PC-9 (cell line): Measurements from ENCODE around the gene FBXL17. TPM values are rescaled to one million over a fixed set of nuclear protein-coding genes. Genes with fewer than 3 reads are reported as not detected.

ENCODE experiments used
- BruUV-seq: library from RNA; stranded (reverse); fragments of 400-500 nt; replicated peaks from 2 replicates; lab custom pipeline; 2021; lab: Mats Ljungman, UMichigan
- CTCF ChIA-PET: fragments of 300-600 bp; sonication (Branson Sonifier 250); formaldehyde crosslinking; loops from one replicate; lab custom pipeline; 2022; ENCODE audit warnings: antibody characterized with exemption; lab: Charles Lee
- POLR2A ChIA-PET: fragments of 300-600 bp; sonication (Branson Sonifier 250); formaldehyde crosslinking; loops from one replicate; lab custom pipeline; 2022; ENCODE audit warnings: antibody characterized with exemption; ENCODE audit not compliant: unreplicated experiment; lab: Charles Lee
- DNase-seq, 2 experiments: peaks; one replicate each; pipeline versions ENCODE4 v3.0.0 to v3.0.0-alpha.2; 2015 to 2022; ENCODE audit warnings: mixed read lengths in 1 of 2
- H2AFZ ChIP-seq: fragments of 200-600 bp; sonication (generic); 2 replicates; pipeline ENCODE4 v1.8.1; 2017; ENCODE audit warnings: antibody characterized with exemption
- H3F3A ChIP-seq: fragments of 200-600 bp; sonication (generic); 2 replicates; pipeline ENCODE4 v1.8.1; 2017; ENCODE audit warnings: antibody characterized with exemption, mild to moderate bottlenecking, low read depth; ENCODE audit not compliant: insufficient read depth
- H3K27ac ChIP-seq: fragments of 200-600 bp; sonication (generic); 2 replicates; pipeline ENCODE4 v1.6.1; 2016; ENCODE audit warnings: mixed run types
- H3K27me3 ChIP-seq: fragments of 200-600 bp; sonication (generic); 2 replicates; pipeline ENCODE4 v1.6.1; 2016; ENCODE audit warnings: low read depth, mixed run types; ENCODE audit not compliant: insufficient read depth
- H3K36me3 ChIP-seq: fragments of 200-600 bp; sonication (generic); 2 replicates; pipeline ENCODE4 v1.6.1; 2016; ENCODE audit warnings: low read depth, mixed run types
- H3K4me1 ChIP-seq: fragments of 200-600 bp; sonication (generic); replicated peaks from 2 replicates; pipeline ENCODE4 v1.6.1; 2016; ENCODE audit warnings: mixed run types; ENCODE audit not compliant: insufficient read depth
- H3K4me2 ChIP-seq: fragments of 200-600 bp; sonication (generic); 2 replicates; pipeline ENCODE4 v1.6.1; 2017; ENCODE audit warnings: mixed run types
- H3K4me3 ChIP-seq: fragments of 200-600 bp; sonication (generic); 2 replicates; pipeline ENCODE4 v1.6.1; 2016; ENCODE audit warnings: mixed run types
- H3K79me2 ChIP-seq: fragments of 200-600 bp; sonication (generic); 2 replicates; pipeline ENCODE4 v1.6.1; 2017; ENCODE audit warnings: low read depth, mixed run types
- H3K9me2 ChIP-seq: fragments of 200-600 bp; sonication (generic); 2 replicates; pipeline ENCODE4 v1.8.1; 2017; ENCODE audit warnings: mild to moderate bottlenecking; ENCODE audit not compliant: insufficient read depth
- H3K9me3 ChIP-seq: fragments of 200-600 bp; sonication (generic); 2 replicates; pipeline ENCODE4 v1.8.1; 2016; ENCODE audit warnings: low read depth; ENCODE audit not compliant: insufficient read depth
- H4K20me1 ChIP-seq: fragments of 200-600 bp; sonication (generic); 2 replicates; pipeline ENCODE4 v1.8.1; 2017; ENCODE audit not compliant: insufficient read depth
- EZH2 ChIP-seq: fragments of 200-600 bp; sonication (generic); IDR thresholded peaks from 2 replicates; pipeline ENCODE4 v1.8.0; 2017; ENCODE audit warnings: antibody characterized with exemption, low read depth
- intact Hi-C: fragments of 100-400 bp; cut with micrococcal nuclease; formaldehyde crosslinking; loops from one replicate; pipeline ENCODE4 v1.10.0; 2022; ENCODE audit not compliant: unreplicated experiment
- total RNA-seq: library from RNA; stranded (reverse); gene quantifications from 2 replicates; pipeline ENCODE4 v1.2.3, GENCODE V29; 2021
- TF ChIP-seq, protein P1 (sequence below): fragments of 200-600 bp; sonication (generic); conservative IDR thresholded peaks from 2 replicates; pipeline ENCODE4 v1.6.1; 2017; ENCODE audit warnings: mixed run types, antibody characterized with exemption, mild to moderate bottlenecking, moderate library complexity

Gene FBXL17
- total RNA-seq, 1 experiment from 2014 or later = 19.5 TPM

DNA sequence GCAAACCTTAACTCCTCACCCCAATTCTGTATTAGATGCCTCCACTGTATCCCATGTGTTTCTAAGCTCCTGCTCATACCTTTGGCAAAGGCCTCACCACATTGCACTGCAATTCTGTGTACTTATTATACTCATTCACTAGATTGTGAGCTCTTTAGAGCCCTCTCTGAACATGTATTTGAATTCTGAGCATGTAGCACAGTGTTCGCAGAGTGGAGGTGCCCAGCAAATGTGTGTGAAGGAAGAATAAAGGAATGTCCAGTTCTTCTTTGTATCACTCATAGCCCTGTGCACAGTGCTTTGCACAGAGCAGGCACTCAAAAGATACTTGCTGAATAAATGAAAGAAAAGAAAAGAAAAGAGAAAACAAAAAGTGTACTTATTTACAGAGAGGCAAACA lies 410.1 kb downstream of the FBXL17 start:
- intact Hi-C loops = no loop called here
- DNase-seq = no peak
- BruUV-seq = no TSS peak
- no peak overlapping the region for H2AFZ ChIP-seq
- H3K9me2 ChIP-seq = no peaks in the 10 kb centered on the region; the same call in 1 of the 2 replicates
- no peaks in the 10 kb centered on the region for H3K4me1 ChIP-seq
- H3F3A ChIP-seq = no peaks in the 10 kb centered on the region
- no peak overlapping the region for H3K27ac ChIP-seq
- no peaks in the 10 kb centered on the region for H4K20me1 ChIP-seq
- H3K9me3 ChIP-seq = no peaks in the 10 kb centered on the region
- CTCF ChIA-PET = no interaction called here
- POLR2A ChIA-PET = no interaction called here
- H3K79me2 ChIP-seq = no peaks in the 10 kb centered on the region
- H3K4me2 ChIP-seq = no peak overlapping the region
- no peak overlapping the region for H3K4me3 ChIP-seq
- no peaks in the 10 kb centered on the region for H3K36me3 ChIP-seq
- TF ChIP-seq EZH2 = no peak
- TF ChIP-seq, protein P1, sequence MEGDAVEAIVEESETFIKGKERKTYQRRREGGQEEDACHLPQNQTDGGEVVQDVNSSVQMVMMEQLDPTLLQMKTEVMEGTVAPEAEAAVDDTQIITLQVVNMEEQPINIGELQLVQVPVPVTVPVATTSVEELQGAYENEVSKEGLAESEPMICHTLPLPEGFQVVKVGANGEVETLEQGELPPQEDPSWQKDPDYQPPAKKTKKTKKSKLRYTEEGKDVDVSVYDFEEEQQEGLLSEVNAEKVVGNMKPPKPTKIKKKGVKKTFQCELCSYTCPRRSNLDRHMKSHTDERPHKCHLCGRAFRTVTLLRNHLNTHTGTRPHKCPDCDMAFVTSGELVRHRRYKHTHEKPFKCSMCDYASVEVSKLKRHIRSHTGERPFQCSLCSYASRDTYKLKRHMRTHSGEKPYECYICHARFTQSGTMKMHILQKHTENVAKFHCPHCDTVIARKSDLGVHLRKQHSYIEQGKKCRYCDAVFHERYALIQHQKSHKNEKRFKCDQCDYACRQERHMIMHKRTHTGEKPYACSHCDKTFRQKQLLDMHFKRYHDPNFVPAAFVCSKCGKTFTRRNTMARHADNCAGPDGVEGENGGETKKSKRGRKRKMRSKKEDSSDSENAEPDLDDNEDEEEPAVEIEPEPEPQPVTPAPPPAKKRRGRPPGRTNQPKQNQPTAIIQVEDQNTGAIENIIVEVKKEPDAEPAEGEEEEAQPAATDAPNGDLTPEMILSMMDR = no peak
- H3K27me3 ChIP-seq = no peaks in the 10 kb centered on the region

DNA sequence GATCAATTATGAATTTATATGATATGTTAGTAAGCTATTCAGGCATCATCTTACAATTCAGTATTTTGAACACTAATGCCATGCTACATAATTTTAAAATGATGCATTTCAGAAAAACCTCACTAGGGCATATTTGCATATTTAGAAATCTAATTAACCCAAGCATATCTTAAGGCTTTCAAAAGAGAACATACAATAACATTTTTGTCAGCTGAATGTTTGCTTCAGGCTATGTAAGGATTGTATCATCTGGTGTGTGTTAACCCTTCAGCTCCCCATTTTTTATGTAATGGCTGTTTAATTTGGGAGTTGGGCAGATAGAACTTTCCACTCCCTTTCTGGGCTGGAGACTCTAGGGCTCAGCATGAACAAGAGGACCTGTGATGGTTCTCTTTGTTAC lies 412.1 kb downstream of the FBXL17 start:
- Histone ChIP-seq H3K36me3 (no peaks in the 10 kb centered on the region), H3K79me2 (no peaks in the 10 kb centered on the region), H4K20me1 (no peaks in the 10 kb centered on the region), H3K27me3 (no peaks in the 10 kb centered on the region), H3K27ac (no peak overlapping the region), H3K9me3 (no peaks in the 10 kb centered on the region), H3K4me2 (no peak overlapping the region), H2AFZ (no peak overlapping the region), H3F3A (no peaks in the 10 kb centered on the region), H3K4me1 (no peaks in the 10 kb centered on the region), H3K9me2 (no peaks in the 10 kb centered on the region; the same call in 1 of the 2 replicates), H3K4me3 (no peak overlapping the region)
- POLR2A ChIA-PET = no interaction called here
- DNase-seq = no peak
- CTCF ChIA-PET = no interaction called here
- TF ChIP-seq EZH2 = no peak
- TF ChIP-seq, protein P1 = no peak
- intact Hi-C loops = no loop called here
- BruUV-seq = no TSS peak

DNA sequence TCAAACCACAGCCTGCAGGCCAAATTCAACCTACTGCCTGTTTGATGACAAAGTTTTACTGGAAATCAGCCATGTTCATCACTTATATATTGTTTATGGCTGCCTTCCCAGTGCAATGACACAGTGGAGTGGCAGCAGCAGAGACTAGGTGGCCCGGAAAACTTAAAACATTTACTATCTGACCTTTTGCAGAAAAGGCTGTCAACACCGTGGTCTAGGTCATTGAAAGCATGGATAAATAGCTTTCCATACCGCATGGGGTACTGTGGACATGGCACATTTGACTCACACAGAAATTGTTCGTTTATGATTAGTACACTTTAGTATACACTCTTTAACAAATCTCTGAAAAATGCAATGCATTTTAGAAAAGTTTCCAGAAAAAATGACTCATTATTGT lies 412.9 kb downstream of the FBXL17 start:
- H3F3A ChIP-seq = no peaks in the 10 kb centered on the region
- H3K9me3 ChIP-seq = no peaks in the 10 kb centered on the region
- POLR2A ChIA-PET = interaction anchor here (0.6 kb wide), 1 partner anchor 36 kb away, joined by 4 read pairs; no protein-coding TSS in a partner anchor
- TF ChIP-seq EZH2 = no peak
- TF ChIP-seq, protein P1 = no peak
- H4K20me1 ChIP-seq = no peaks in the 10 kb centered on the region
- no peaks in the 10 kb centered on the region for H3K4me1 ChIP-seq
- H3K9me2 ChIP-seq = no peaks in the 10 kb centered on the region; the same call in 1 of the 2 replicates
- no peak overlapping the region for H3K27ac ChIP-seq
- no peak overlapping the region for H2AFZ ChIP-seq
- no TSS peak for BruUV-seq
- no peak for DNase-seq
- H3K27me3 ChIP-seq = no peaks in the 10 kb centered on the region
- no peak overlapping the region for H3K4me3 ChIP-seq
- intact Hi-C loops = no loop called here
- H3K79me2 ChIP-seq = no peaks in the 10 kb centered on the region
- no peak overlapping the region for H3K4me2 ChIP-seq
- CTCF ChIA-PET = no interaction called here
- no peaks in the 10 kb centered on the region for H3K36me3 ChIP-seq
